IPS DF 4.7 (cell line): ENCODE data around the gene GALNTL6.

Source experiments
- DNase-seq: peaks from one replicate; pipeline ENCODE4 v3.0.0-alpha.2; 2013; ENCODE audit warnings: low spot score; ENCODE audit errors: extremely low read depth

The GALNTL6 gene

DNA sequence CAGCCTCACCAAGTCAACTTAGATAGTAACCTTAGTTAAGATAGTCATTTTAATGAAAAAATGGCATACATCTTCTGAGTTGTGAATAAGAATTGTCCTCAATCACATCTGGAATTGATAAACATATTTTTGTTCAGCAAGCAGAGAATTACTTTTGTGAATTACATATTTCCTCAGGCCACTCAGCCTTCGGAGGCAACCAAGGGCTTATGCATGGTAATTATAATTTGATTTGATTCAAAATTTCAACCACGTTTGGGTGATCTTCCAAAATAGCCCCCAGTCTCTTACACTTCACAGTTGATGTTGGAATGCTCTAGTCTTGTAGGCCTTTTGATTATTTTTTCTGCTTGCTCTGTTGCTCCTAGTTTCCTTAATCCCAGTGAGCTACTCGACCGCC, 63.4 kb downstream of the GALNTL6 start:
- no peak for DNase-seq

DNA sequence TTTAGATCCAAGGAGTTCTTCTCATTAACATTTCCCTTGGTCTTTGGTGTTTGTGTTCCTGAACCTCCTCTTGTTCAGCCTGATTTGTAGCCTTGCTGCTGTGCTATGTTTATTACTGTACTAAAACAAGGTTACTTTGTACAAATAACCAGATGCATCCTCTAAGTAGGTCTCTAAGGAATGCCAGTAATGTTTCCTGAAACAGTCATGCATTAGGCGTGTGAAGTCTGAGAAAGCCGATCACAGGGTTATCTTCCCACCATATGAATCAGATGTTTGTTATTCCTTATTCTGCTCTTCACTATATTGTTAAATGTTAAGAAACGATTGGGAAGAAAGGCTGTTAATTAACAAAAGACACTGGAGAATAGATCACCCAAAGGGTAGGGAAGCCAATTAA, 66.9 kb downstream of the GALNTL6 start:
- DNase-seq = no peak

DNA sequence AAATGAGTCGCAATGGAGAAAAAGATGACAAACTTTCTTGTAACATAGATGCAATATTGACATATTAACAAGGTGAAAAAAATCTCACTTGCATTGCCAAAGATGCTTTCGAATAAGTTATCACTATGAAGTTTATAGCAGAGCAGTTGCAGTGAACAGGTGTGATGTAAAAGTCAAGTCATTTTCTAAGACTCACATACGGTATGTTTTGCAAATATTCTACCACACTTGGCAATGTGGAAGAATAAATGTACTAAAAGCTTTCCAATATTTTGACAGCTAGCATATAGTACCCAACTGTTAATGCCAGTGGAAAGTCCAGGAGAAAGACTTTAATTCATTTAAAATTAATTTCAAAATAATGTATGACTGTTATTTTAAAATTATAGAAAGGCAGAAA, 76.5 kb downstream of the GALNTL6 start:
- DNase-seq = no peak

DNA sequence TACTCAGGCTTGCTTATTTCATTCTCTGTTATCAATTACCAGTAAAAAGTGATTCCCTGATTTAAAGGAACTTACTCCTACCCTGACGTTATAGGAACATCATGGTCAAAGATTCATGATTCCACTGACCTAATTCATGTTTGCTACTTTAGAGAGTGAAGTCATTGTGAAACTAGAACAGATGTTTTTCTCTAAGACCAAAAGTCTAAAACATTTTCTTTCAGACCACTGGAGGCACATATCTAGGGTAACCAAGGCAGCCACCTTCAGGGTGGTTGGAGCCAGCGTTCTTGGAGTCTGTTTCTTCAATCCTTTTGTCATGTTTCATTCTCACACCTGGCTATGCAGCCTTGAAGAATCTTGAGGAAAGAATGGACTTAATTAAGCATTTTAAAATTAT, 77.8 kb downstream of the GALNTL6 start:
- no peak for DNase-seq

DNA sequence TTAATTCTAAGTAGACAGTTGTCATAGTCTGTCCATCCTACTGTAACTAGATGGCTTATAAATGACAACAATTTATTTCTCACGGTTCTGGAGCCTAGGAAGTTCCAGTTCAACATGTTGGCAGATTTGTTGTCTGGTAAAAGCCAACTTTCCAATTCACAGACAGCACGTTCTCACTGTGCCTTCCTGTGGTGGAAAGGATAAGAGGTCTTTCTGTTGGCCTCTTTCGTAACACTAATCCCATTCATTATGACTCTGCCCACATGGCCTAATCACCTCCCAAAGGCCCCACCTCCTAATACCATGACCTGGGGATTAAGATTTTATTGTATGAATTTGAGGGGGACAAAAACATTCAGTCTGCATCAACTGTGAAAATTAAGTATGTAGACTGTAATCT, 83.2 kb downstream of the GALNTL6 start:
- DNase-seq = no peak

DNA sequence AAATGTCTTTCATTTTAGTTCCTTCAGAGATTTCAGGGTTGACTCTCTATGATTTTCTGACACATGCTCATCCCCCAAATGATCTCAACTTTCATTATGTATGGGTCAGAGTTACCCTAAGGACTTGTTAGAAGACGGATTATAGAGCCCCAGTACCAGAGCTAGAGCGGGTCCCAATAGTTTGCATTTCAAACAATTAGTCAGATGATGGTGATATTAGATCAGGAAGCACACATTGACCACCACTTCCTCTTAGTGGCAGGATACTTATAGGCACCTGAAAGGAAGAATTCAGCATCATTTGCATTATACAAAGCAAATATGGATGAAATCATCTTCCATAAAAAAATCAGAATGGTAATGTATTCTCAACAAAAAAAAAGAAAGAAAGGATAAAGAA, 106.1 kb downstream of the GALNTL6 start:
- DNase-seq = no peak

DNA sequence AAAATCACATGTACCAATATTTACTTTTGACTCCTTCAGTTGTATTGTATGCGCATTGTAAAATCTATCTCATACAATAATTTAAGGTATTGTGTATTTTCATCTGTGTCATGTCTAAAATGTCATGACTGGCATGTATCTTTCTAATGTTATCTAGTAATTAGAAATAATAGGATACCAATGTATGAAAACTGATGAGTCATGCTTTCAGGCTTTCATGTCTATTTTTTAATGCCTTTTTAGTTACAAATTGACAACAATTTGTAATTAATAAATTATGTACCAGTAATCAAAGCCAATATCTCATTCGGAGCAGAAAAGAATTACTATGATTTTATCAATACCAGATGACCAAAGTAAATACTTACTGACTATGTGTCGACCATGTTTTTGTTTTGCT, 107.7 kb downstream of the GALNTL6 start:
- DNase-seq = no peak

DNA sequence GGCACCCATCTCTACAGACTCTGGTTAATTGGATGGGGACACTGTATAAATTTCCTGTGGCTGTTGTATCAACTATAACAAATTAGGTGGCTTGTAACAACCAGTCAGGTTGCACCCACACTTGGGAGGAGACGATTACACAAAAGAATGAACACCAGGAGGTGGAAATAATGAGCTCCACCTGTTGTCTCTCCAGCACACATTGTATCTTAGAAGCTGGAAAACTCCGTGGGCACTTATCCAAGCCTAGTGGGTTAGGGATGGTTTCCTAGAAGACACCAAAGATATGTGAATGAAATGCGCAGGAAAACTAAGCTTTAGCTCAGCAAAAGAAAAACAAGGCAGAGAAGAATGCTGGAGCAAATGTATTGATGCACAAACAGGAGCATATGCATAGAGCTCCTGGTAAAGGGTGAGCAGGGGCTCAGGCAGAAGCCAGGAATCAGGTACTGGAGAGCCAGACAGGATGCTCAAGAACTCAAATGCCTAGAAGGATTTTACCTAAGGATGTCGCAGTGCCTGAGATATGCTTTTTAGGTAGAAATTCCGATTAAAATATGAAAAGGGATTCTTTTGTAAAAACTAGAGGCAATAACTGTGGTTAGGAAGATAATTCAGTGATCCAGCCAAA, 111.7 kb downstream of the GALNTL6 start:
- DNase-seq = no peak

DNA sequence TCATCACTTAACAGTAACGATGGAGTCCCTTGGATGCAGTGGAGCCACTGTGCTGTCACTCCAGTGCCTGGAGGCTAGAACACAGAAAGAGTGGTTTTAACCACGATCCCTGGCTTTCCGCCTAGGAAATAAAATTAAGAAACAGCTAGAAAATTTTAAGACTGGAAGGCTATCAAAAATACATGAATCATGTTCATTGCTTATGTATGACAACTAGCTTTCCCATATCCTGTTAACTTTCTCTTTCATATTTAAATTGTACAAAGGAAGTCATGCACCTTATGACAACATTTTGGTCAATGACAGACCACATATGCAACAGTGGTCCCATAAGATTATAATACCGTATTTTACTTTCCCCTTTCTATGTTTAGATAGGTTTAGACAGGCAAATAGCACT, 115.1 kb downstream of the GALNTL6 start:
- DNase-seq = no peak

DNA sequence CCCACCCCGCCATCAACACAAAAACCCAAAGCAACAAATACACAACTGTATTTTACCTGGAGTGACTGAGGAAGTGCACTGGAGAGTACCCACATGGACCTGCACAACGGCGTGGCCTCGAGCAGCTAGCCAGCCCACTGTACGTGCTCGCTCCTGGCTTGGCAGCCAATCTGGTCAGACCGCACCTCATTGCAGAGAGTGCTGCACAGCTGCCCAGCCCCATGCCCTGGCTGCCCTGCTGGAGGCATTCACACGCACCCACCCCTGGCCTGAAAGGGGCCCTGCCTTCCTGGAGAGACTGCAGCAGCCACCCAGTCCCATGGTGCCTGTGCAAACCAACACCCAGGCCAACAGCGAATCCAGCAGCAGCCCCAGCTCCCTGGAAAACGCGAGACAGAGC, 116.3 kb downstream of the GALNTL6 start:
- DNase-seq = no peak

DNA sequence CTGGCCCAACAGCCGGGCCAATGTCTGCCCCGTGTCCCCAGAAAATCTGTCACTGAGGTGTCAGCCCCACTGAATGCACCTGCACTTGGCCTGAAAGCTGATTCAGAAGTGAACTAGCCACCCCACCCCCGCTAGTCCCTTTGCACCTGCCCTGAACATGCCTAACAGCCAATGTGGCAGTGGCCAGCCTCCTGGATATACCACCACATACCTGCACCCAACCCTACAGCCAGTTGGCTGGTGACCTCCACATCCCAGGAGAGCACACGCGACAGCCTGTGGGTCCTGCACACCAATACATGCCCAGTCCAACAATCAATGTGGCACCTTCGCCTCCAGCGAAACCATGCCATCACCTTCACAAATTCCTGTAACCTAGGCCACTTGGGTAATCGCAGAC, 116.7 kb downstream of the GALNTL6 start:
- no peak for DNase-seq

DNA sequence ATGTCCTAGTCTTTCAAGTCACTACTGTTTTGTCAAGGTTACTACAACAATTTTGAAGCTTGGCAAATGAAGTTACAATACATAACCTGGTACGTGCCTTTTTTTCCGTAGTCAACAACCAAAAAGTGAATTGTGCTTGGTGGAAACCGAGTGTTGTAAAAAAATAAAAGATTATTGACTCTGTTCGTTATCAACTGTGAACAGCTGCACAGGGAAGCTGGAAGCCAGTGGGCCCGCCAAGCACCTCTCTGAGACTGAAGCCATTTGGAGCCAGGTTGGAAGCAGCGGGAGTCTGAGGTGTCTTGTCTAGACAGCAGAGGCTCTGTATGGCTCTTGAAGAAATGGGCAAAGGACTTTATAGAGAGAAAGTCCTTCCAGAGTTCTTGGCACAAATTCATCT, 119.0 kb downstream of the GALNTL6 start:
- DNase-seq = no peak

DNA sequence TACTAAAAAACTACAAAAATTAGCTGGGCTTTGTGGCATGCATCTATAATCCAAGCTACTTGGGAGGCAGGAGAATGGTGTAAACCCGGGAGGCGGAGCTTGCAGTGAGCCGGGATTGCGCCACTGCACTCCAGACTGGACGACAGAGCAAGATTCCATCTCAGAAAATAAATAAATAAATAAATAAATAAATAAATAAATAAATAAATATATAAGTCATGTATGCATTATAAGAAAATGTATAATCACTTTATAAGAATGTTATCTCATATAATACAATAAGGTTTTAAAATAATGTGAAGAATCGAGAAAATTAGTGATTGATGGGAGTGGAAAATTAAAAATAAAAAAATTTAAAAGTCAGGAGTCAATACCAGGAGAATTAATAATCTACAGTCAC, 127.5 kb downstream of the GALNTL6 start:
- no peak for DNase-seq

DNA sequence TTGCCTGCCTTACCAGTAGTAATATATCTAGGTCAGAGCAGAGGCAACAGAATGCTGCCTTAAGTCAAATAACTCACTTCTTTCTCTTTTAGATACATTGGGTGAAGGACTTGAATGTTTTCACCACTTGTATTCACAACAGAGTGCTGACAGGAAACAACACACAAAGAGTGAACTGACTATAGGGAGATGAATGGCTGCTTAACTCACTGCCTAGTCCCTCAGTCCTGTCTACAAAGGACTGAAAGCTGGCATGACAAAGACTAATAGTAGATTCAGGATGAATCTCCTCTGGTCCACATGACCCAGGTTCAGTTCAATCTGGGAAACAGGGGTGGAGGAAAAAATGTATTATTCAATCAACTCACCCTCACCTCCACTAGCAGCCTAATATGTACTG, 134.2 kb downstream of the GALNTL6 start:
- DNase-seq = no peak

DNA sequence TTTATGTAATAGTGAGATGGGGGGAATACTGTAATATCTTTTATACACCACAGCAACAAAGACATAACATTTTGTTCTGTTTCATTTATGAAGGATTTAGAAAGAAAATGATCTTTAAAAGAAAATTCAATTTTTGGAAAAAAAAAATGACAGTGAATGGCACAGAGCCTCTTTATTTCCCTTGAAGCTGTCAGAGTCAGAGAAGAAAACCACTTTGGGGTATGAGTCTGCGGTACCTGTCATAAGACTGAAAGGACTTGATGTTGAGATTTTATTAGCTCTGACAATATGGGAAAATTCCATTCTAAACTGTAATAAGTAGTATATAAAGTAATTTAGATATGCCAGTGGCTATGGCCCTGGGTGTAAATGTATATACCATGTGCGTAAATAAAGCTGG, 134.8 kb downstream of the GALNTL6 start:
- no peak for DNase-seq

DNA sequence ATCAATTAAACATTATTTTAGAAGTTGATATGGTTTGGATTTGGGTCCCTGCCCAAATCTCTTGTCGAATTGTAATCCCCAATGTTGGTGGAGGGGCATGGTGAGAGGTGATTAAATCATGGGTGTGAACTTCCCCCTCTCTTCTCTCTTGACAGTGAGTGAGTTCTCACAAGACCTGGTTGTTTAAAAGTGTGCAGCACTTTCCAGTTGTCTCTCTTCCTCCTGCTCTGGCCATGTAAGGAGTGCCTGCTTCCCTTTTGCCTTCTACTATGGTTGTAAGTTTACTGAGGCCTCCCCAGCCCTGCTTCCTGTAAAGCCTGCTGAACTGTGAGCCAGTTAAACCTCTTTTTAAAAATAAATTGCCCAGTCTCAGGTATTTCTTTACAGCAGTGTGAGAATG, 141.4 kb downstream of the GALNTL6 start:
- DNase-seq = no peak

DNA sequence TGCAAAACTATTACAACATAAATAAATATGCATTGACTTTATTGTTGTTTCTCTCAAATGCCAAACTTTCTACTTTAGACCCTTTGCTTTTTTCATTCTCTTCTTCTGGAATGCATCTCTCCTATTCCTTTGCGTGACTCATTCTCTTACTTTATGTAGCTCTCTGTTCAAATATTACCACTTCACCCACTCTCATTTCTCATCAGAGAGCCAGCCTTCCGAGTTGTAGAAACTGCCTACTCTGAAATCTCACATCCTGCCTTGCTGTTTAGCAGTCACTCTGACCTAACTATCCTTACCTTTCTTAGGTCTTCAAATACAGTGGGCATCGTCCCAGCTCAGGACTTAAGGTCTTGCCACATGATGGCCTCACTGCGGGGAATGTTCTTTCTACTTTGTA, 143.5 kb downstream of the GALNTL6 start:
- DNase-seq = no peak

DNA sequence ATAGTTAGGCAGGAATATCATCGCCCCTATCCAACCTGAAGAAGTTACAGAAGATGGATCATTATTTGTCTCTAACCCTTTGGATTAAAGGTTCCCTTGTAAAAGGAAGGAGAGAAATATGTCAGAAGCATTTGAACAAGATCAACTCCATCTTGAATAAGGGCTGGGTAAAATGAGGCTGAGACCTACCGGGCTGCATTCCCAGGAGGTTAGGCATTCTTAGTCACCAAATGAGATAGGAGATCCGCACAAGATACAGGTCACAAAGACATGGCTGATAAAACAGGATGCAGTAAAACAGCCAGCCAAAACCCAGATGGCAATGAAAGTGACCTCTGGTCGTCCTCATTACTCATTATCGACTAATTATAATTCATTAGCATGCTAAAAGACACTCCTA, 148.9 kb downstream of the GALNTL6 start:
- DNase-seq = no peak

DNA sequence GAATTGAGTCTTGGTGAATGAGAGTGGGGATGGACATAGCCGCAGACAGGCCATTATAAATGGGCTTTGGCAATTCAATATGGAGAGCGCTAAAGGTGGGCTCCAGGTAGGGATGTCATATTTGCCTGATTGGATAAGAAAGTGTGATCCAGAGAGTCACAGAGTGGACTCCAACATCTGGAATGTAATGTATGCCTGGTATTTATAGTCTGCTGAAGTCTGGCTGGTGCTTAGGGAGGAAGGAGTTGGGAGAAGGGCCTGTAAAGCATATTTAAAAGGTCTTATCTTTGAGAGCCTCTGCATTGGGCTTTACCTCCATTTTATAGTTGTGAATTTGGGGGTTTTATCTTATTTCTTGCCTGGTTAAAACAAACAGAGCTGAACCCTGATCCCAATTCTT, 153.2 kb downstream of the GALNTL6 start:
- DNase-seq = no peak

DNA sequence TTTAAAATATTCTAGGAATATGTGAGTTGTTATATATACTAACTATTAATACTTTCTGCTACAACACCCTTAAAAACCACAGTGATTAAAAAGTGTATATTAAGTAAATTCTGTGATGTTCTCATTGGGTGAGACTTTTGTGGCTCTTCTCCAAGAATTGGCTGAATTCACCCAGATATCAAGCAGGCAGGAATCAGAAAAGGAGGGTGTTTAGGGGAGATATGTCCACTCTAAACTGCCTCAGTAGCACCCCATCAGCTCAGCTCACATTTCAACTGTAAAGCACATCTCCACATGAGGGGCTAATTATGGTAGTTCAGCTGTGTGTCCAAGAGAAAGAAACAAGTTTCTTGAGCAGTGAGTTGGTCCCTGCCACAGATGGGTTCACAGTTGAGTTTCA, 165.0 kb downstream of the GALNTL6 start:
- no peak for DNase-seq

DNA sequence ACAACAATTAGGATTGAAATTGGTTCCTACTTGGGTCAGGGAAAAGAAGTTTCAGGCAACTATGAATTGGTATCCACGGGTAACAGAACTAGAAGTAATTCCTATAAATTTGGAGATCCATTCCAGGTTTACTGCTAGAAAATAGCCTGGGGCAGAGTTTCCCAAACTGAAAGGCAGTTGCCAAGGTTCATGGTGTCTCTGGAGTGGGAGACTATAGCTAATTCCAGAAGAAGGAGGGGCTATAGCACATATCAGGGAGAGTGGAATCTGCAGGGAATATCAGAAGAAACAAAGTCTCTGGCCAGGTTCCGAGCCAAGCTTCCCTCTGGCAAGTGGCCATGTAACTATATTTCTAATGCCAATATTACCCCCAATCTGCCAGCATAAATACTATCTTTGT, 166.3 kb downstream of the GALNTL6 start:
- DNase-seq = no peak

DNA sequence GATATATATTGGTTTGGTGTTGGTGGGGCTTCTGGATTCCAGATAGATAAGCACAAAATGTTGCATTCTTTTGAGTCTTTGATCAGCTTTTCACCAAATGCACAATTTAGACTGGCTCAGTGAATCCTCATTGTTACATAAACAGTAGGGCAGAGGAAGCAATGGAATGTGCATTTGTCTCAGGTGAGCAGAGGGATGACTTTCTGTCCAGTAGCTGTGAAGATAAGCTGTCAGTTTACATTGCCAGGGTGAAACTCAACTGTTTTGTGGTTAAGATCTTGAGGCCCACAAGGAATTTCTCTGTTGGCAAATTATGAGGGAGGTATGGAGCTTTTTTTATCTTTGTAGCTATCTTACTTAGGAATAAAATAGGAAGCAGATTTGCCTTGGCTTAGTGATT, 168.0 kb downstream of the GALNTL6 start:
- DNase-seq = no peak

DNA sequence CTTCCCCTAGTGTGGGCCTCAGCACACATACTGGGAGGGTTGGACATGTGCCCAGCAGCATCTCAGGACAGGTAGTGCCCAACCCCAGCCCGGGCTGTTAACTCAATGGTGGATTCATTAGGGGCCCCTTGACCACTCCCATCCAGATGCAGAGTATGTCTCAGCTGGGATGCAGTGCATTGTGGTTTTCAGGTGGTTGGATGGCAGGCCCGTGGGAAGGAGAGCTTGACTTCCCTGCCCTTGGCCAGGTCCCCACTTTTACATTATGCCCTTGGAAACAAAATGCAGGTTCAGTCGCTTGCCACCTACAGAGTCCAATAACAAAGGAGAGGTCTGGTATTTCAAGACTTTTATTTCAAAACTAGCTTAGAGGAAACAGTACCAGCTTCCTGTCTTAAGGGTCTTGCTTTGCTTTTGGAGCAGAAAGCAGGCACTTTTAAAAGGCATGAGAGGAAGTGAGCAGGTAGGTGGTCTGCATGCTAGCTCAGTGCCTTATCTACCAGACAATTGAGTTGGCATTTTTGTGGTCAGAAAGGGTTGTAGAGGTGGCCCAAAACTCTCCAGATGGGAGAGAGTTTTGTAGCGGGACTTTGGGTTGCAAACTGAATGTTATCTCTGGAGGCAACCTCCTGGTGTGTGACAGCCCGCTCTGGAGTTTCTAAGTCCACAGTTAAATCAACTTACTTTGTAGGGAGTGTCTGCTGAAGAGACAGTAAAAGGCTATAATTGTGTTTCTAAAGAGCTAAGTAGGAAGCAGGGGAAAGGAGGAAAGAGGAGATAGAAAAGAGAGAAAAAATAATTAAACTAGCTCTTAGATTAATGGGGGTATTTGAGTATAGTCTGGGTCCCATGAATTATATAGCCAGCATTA, 171.0 kb downstream of the GALNTL6 start:
- DNase-seq = no peak
